A549 (cell line): ENCODE data around the gene PAQR6.

ENCODE experiments used
- CHD4 ChIP-seq: fragments of 200-600 bp; sonication (generic); IDR thresholded peaks from 2 replicates; pipeline ENCODE4 v1.6.1; 2016; ENCODE audit warnings: antibody characterized with exemption, mild to moderate bottlenecking, borderline replicate concordance
- JUN ChIP-seq, 2 experiments: fragments of >200 bp; sonication (Bioruptor Twin); formaldehyde crosslinking; IDR thresholded peaks; 2 replicates in 1 of 2; 3 replicates in 1 of 2; pipeline ENCODE4 v1.6.1; 2016 to 2017
- MAFK ChIP-seq: fragments of 450-650 bp; IDR thresholded peaks from 2 replicates; pipeline ENCODE4 v1.6.1; 2014; ENCODE audit not compliant: partially characterized antibody
- MAZ ChIP-seq: fragments of 150-350 bp; IDR thresholded peaks from 2 replicates; pipeline ENCODE4 v1.6.1; 2014; ENCODE audit warnings: antibody characterized with exemption, low read depth, low read length, borderline replicate concordance
- NPAS2 ChIP-seq: fragments of 250-450 bp; sonication (Bioruptor Pico); IDR thresholded peaks from 2 replicates; pipeline ENCODE4 v1.8.0; 2022; ENCODE audit warnings: mild to moderate bottlenecking, moderate library complexity, borderline replicate concordance
- NR3C1 ChIP-seq: fragments of >200 bp; sonication (Bioruptor Twin); formaldehyde crosslinking; IDR thresholded peaks from 3 replicates; pipeline ENCODE4 v1.6.1; 2017
- POLR2A ChIP-seq: IDR thresholded peaks from 2 replicates; pipeline ENCODE4 v1.6.1; 2012; ENCODE audit warnings: mild to moderate bottlenecking, low read length
- RARB ChIP-seq: fragments of 250-450 bp; sonication (Bioruptor Pico); IDR thresholded peaks from 2 replicates; pipeline ENCODE4 v1.8.0; 2021; ENCODE audit warnings: mild to moderate bottlenecking, moderate library complexity
- SMC3 ChIP-seq: fragments of >200 bp; sonication (Bioruptor Twin); formaldehyde crosslinking; IDR thresholded peaks from 3 replicates; pipeline ENCODE4 v1.6.1; 2018; ENCODE audit warnings: inconsistent platforms
- TF ChIP-seq, protein P1 (sequence below): fragments of >200 bp; sonication (Bioruptor Twin); formaldehyde crosslinking; IDR thresholded peaks from 3 replicates; pipeline ENCODE4 v1.5.1; 2016
- TF ChIP-seq, protein P2 (sequence below): fragments of 200-600 bp; sonication (generic); IDR thresholded peaks from 2 replicates; pipeline ENCODE4 v1.6.1; 2016; ENCODE audit warnings: antibody characterized with exemption, mild to moderate bottlenecking, moderate library complexity

DNA sequence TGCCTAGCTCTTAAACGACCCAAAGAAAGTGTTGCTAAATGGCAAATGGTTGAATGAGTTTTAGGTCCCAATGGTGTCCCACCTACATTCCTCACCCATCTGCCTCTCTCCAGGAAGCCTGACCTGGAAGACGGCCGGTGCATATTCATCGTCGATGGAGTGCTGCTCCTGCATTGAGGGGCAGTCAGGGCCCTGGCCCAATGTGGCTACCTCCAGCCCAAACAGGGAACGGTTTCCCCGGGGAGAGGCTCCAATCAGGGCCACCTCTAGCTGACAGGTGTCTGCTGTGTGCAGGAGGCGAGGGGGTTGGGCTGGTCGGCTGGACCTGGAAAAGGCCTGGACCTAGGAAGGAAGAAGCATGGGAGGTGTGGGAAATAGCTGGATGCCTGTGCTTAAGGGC, 46.0 kb upstream of the PAQR6 start:
- TF ChIP-seq, protein P1, sequence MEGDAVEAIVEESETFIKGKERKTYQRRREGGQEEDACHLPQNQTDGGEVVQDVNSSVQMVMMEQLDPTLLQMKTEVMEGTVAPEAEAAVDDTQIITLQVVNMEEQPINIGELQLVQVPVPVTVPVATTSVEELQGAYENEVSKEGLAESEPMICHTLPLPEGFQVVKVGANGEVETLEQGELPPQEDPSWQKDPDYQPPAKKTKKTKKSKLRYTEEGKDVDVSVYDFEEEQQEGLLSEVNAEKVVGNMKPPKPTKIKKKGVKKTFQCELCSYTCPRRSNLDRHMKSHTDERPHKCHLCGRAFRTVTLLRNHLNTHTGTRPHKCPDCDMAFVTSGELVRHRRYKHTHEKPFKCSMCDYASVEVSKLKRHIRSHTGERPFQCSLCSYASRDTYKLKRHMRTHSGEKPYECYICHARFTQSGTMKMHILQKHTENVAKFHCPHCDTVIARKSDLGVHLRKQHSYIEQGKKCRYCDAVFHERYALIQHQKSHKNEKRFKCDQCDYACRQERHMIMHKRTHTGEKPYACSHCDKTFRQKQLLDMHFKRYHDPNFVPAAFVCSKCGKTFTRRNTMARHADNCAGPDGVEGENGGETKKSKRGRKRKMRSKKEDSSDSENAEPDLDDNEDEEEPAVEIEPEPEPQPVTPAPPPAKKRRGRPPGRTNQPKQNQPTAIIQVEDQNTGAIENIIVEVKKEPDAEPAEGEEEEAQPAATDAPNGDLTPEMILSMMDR, result no peak
- TF ChIP-seq RARB (CRISPR knock-in tag) (no peak), CHD4 (no peak), MAFK (no peak), MAZ (no peak), POLR2A (no peak), NPAS2 (CRISPR knock-in tag) (no peak), NR3C1 (no peak), SMC3 (no peak), JUN (IDR thresholded peaks at IDR 0.05) (no peak)
- TF ChIP-seq, protein P2, sequence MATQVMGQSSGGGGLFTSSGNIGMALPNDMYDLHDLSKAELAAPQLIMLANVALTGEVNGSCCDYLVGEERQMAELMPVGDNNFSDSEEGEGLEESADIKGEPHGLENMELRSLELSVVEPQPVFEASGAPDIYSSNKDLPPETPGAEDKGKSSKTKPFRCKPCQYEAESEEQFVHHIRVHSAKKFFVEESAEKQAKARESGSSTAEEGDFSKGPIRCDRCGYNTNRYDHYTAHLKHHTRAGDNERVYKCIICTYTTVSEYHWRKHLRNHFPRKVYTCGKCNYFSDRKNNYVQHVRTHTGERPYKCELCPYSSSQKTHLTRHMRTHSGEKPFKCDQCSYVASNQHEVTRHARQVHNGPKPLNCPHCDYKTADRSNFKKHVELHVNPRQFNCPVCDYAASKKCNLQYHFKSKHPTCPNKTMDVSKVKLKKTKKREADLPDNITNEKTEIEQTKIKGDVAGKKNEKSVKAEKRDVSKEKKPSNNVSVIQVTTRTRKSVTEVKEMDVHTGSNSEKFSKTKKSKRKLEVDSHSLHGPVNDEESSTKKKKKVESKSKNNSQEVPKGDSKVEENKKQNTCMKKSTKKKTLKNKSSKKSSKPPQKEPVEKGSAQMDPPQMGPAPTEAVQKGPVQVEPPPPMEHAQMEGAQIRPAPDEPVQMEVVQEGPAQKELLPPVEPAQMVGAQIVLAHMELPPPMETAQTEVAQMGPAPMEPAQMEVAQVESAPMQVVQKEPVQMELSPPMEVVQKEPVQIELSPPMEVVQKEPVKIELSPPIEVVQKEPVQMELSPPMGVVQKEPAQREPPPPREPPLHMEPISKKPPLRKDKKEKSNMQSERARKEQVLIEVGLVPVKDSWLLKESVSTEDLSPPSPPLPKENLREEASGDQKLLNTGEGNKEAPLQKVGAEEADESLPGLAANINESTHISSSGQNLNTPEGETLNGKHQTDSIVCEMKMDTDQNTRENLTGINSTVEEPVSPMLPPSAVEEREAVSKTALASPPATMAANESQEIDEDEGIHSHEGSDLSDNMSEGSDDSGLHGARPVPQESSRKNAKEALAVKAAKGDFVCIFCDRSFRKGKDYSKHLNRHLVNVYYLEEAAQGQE, result no peak
